ENCODE measurements around the gene SPTY2D1. TPM values are rescaled to one million over a fixed set of nuclear protein-coding genes. Genes with fewer than 3 reads are reported as not detected.

SPTY2D1 gene
- total RNA-seq, 4 donors from 2014 or later = 16.3 to 30.1 (median 25.3) TPM

- 0 to 2% methylated on average over 12 to 14 of the region's 50 CpGs for WGBS, 2 donors (ENCODE audit: low coverage in 1 of 2)
- Histone ChIP-seq H3K4me3 (peak within 1 kb of the TSS; percentile 68 to 70), H3K4me1 (peaks cover 3 to 56% (median 10%) of the 10 kb centered on the region in 3 donors), H3K27me3 (no peaks in the 10 kb centered on the region), H3K9me3 (no peaks in the 10 kb centered on the region), H3K27ac (peak within 1 kb of the TSS; percentile 70 to 91 (median 88)), H3K36me3 (no peaks in the 10 kb centered on the region)
- TF ChIP-seq POLR2A (IDR thresholded peaks at IDR 0.05) (peak; percentile 65 to 70), EP300 (IDR thresholded peaks at IDR 0.05) (peak; percentile 15), CTCF (IDR thresholded peaks at IDR 0.05) (no peak), POLR2AphosphoS5 (IDR thresholded peaks at IDR 0.05) (peak; percentile 96)
- ATAC-seq = peak; percentile 95
These were observed 45.6 kb downstream of the SPTY2D1 start, which contains the start of gene UEVLD for GRCh38 chr11:18588297-18589252. Gene UEVLD (minus strand): TSS chr11:18588734. CDS start chr11:18588654, 80 bp downstream.

GRCh38 chr11:18581825-18582224 lies 52.3 kb downstream of the SPTY2D1 start:
- H3K9me3 ChIP-seq = no peaks in the 10 kb centered on the region
- no peak overlapping the region for H3K27ac ChIP-seq
- 76 to 88% methylated on average over 1 of the region's 1 CpG for WGBS, 2 donors (ENCODE audit: low coverage in 1 of 2)

GRCh38 chr11:18580113-18580766 lies 53.9 kb downstream of the SPTY2D1 start:
- no peak for TF ChIP-seq POLR2A (IDR thresholded peaks at IDR 0.05)
- TF ChIP-seq POLR2AphosphoS5 (IDR thresholded peaks at IDR 0.05) = no peak
- no peak for TF ChIP-seq CTCF (IDR thresholded peaks at IDR 0.05)
- TF ChIP-seq EP300 (IDR thresholded peaks at IDR 0.05) = no peak
- H3K36me3 ChIP-seq = peaks cover 0 to 43% of the 10 kb centered on the region in 2 donors
- H3K4me1 ChIP-seq = no peaks in the 10 kb centered on the region
- H3K27ac ChIP-seq = no peak overlapping the region
- 69 to 76% methylated on average over 2 of the region's 2 CpGs for WGBS, 2 donors (ENCODE audit: low coverage in 1 of 2)
- H3K9me3 ChIP-seq = no peaks in the 10 kb centered on the region
- no peaks in the 10 kb centered on the region for H3K27me3 ChIP-seq
- H3K4me3 ChIP-seq = no peak overlapping the region
- no peak for ATAC-seq

More at GRCh38 chr11:18581825-18582224, 52.3 kb downstream of the SPTY2D1 start:
- H3K36me3 ChIP-seq = peaks cover 0 to 27% of the 10 kb centered on the region in 2 donors
- H3K4me3 ChIP-seq = no peak overlapping the region
- peaks cover 0 to 8% (median 0%) of the 10 kb centered on the region in 3 donors for H3K4me1 ChIP-seq
- ATAC-seq = no peak
- H3K27me3 ChIP-seq = no peaks in the 10 kb centered on the region
- TF ChIP-seq EP300 (IDR thresholded peaks at IDR 0.05) (no peak), CTCF (IDR thresholded peaks at IDR 0.05) (no peak), POLR2AphosphoS5 (IDR thresholded peaks at IDR 0.05) (no peak), POLR2A (IDR thresholded peaks at IDR 0.05) (no peak)

GRCh38 chr11:18578975-18579598 lies 55.1 kb downstream of the SPTY2D1 start:
- Histone ChIP-seq H3K27ac (no peak overlapping the region), H3K27me3 (no peaks in the 10 kb centered on the region), H3K36me3 (peaks cover 0 to 55% of the 10 kb centered on the region in 2 donors), H3K4me1 (no peaks in the 10 kb centered on the region), H3K4me3 (no peak overlapping the region), H3K9me3 (no peaks in the 10 kb centered on the region)
- 70 to 88% methylated on average over 8 to 11 of the region's 14 CpGs for WGBS, 2 donors (ENCODE audit: low coverage in 1 of 2)
- ATAC-seq = no peak
- TF ChIP-seq POLR2A (IDR thresholded peaks at IDR 0.05) (no peak), EP300 (IDR thresholded peaks at IDR 0.05) (no peak), CTCF (IDR thresholded peaks at IDR 0.05) (no peak), POLR2AphosphoS5 (IDR thresholded peaks at IDR 0.05) (no peak)
